ENCODE results near the gene GUCY1A2. TPM values are rescaled to one million over a fixed set of nuclear protein-coding genes. Genes with fewer than 3 reads are reported as not detected.

GUCY1A2 gene
- total RNA-seq, 4 donors from 2014 or later = 3.6 to 8.0 (median 4.0) TPM

- Histone ChIP-seq H3K9me3 (no peaks in the 10 kb centered on the region), H3K4me3 (no peak overlapping the region), H3K27me3 (no peaks in the 10 kb centered on the region), H3K27ac (peak overlapping the region in 2 of 4 donors; percentile 27 to 60), H3K36me3 (no peaks in the 10 kb centered on the region), H3K4me1 (no peaks in the 10 kb centered on the region)
- no peak for DNase-seq (ENCODE audit: low spot score in 2 of 2)
- TF ChIP-seq EP300 (IDR thresholded peaks at IDR 0.05) (peak in 1 of 2 donors; percentile 43), CTCF (IDR thresholded peaks at IDR 0.05) (no peak)
- 27 to 49% methylated on average over 2 of the region's 2 CpGs for WGBS, 2 donors
Measured at GRCh38 chr11:106988151-106989077, 29.9 kb downstream of the GUCY1A2 start.

DNA sequence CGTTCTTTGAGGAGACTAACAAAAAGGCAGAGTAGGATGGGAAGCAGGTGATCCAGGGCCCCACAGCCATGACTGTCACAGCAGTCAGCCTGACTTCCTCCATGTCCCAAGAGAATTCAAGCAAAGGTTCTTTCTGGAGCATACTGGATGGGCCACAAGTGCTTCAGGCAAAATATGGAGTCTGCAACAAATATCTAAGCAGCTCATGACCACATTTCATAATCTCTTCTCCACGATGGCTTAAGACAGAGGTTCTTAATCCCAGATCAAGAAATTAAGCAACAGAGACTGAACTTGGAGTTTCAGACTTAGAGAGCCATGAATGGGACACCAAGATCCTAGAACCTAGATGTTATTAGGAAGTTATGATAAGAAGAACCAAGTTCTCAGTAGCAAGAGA lies 31.6 kb downstream of the GUCY1A2 start:
- 73 to 76% methylated on average over 2 of the region's 2 CpGs for WGBS, 2 donors
- TF ChIP-seq EP300 (IDR thresholded peaks at IDR 0.05) = no peak
- TF ChIP-seq POLR2A (IDR thresholded peaks at IDR 0.05) = no peak
- no peak for TF ChIP-seq CTCF (IDR thresholded peaks at IDR 0.05)
- H3K27me3 ChIP-seq = no peaks in the 10 kb centered on the region
- no peaks in the 10 kb centered on the region for H3K36me3 ChIP-seq
- H3K4me1 ChIP-seq = no peaks in the 10 kb centered on the region
- H3K27ac ChIP-seq = peak overlapping the region in 2 of 4 donors; percentile 15 to 34
- H3K9me3 ChIP-seq = no peaks in the 10 kb centered on the region
- no peak overlapping the region for H3K4me3 ChIP-seq
- no peak for DNase-seq (ENCODE audit: low spot score in 2 of 2)

DNA sequence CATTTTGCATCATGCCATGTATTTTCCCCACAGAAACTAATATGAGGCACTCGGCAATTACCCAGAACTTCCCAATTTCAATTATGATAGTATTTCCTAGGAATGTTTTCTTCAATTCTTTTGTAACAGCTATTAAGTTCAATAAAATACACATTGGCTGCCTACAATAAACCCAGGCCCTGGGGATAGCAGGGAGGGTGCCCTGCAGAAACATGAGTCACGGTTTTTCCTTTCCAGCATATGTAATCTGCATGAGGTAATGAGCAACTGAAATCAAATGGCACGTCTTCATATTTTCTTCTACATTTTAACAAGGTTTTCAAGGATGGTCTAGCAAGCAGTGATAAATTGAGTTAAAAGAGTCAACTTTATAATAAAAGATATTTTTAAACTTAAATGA lies 32.0 kb downstream of the GUCY1A2 start:
- peak overlapping the region in 2 of 4 donors; percentile 15 to 34 for H3K27ac ChIP-seq
- H3K4me1 ChIP-seq = no peaks in the 10 kb centered on the region
- H3K9me3 ChIP-seq = no peaks in the 10 kb centered on the region
- no peaks in the 10 kb centered on the region for H3K36me3 ChIP-seq
- no peak for DNase-seq (ENCODE audit: low spot score in 2 of 2)
- WGBS, 2 donors = 64 to 69% methylated on average over 3 of the region's 3 CpGs
- no peak overlapping the region for H3K4me3 ChIP-seq
- H3K27me3 ChIP-seq = no peaks in the 10 kb centered on the region
- TF ChIP-seq CTCF (IDR thresholded peaks at IDR 0.05) (no peak), POLR2A (IDR thresholded peaks at IDR 0.05) (no peak), EP300 (IDR thresholded peaks at IDR 0.05) (peak in 1 of 2 donors; percentile 6)

DNA sequence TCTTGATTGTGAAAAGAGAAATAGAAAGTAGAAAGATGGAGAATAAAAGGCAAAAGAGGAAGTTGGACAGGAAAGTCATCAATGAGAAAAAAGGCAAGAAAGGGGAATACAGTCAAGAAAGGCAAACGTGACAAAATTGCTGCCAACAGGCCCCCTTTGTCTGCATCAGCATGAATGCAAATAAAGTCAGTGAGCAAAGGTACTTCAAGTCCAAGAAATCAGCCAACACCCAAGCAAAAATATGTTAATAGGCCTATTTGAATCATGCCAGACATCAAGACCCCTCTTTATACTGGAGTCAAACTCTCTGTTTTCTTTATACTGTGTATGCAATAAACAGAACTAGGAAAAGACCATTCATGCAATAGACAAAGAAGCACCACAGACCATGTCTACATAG lies 34.3 kb downstream of the GUCY1A2 start:
- DNase-seq (ENCODE audit: low spot score in 2 of 2) = no peak
- TF ChIP-seq CTCF (IDR thresholded peaks at IDR 0.05) (no peak), EP300 (IDR thresholded peaks at IDR 0.05) (no peak)
- no peaks in the 10 kb centered on the region for H3K36me3 ChIP-seq
- no peak overlapping the region for H3K4me3 ChIP-seq
- WGBS, 2 donors = 13 to 25% methylated on average over 1 of the region's 1 CpG
- no peak overlapping the region for H3K27ac ChIP-seq
- no peaks in the 10 kb centered on the region for H3K9me3 ChIP-seq
- no peaks in the 10 kb centered on the region for H3K27me3 ChIP-seq
- no peaks in the 10 kb centered on the region for H3K4me1 ChIP-seq

- 34 to 41% methylated on average over 4 of the region's 4 CpGs for WGBS, 2 donors
- no peaks in the 10 kb centered on the region for H3K36me3 ChIP-seq
- no peak overlapping the region for H3K4me3 ChIP-seq
- H3K4me1 ChIP-seq = no peaks in the 10 kb centered on the region
- no peak overlapping the region for H3K27ac ChIP-seq
- no peak for DNase-seq (ENCODE audit: low spot score in 2 of 2)
- H3K9me3 ChIP-seq = no peaks in the 10 kb centered on the region
- H3K27me3 ChIP-seq = no peaks in the 10 kb centered on the region
- TF ChIP-seq EP300 (IDR thresholded peaks at IDR 0.05) = no peak
- no peak for TF ChIP-seq POLR2A (IDR thresholded peaks at IDR 0.05)
- no peak for TF ChIP-seq CTCF (IDR thresholded peaks at IDR 0.05)
Measured at GRCh38 chr11:106983261-106983660, 35.0 kb downstream of the GUCY1A2 start.
